GM18873 (cell line): ENCODE results near the gene IP6K1.
A peak's percentile ranks its signal among the peaks of the same experiment; 100 is the strongest.
"Not testable (repeated sequence)": the region's sequence is repeated elsewhere in the genome, so short reads cannot be mapped to it uniquely, and the experiment has no call there.

Experiments
- ATAC-seq: cut with Tn5 transposase; IDR thresholded peaks from one replicate; pipeline ENCODE4 v1.9.1; 2021; ENCODE audit warnings: mild to moderate bottlenecking, moderate library complexity, moderate number of reproducible peaks; ENCODE audit not compliant: unreplicated experiment, low FRiP score

The IP6K1 gene

DNA sequence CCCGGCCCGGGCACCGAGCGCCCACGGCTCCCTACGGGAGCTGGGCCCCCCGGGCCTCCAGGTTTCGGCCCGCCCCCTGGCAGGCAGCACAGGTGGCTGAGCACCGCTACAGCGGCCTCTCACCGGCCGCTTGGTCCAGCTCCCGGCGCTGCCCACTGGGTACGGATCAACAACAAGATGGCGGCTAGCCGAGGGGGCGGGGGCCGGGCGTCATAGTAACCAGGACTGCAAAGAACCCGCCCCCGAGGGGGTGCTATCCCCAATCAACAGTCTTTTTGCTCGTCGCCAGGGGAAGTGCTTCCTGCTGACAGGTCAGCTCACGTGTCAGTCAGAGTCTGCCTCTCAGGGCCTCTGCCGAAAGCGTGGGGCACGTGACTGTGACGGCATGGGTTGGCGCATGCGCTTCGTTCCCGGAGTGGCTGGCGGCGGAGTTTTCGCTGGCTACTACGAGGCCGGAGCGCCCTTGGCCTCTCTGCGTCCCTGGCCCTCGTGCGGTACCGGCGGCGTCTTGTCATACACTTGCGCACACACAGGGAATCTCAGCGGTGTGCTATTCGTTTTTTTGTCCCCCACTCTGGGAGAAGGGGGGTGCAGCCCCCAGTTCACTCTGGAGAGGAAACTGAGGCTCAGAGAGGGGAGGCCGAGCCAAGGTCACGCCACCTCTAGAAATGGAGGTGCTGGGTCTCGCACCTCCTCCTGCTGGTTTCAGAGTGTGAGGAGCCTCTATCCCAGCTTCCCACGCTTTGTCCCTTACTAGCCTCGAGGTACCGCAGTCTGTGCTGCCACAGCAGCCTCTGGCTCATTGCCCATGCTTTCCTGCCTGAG lies at the start of gene IP6K1:
IP6K1 (minus strand) TSS at position 186 of the 825 bp plus-strand sequence. CDS start 38,502 bp downstream, outside the sequence.
- peak; percentile 98 for ATAC-seq

DNA sequence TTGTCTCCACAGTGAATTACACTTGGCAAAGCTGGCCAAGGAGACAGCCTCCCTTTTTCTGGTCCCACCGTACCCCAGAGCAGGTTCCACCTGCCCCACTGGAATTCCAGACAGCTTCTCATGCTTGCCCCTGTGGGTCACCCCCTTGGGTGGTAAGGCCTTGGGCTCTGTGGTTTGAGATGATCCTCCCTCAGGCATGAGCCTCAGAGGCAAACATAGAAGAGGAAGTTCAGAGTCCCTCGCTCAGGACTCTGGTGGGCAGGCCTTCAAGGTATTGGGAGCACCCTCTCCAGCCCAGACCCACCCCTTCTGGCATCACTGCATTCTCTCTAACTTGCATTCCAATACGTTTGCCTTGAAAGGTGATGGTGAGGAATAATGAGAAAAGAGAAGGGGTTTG lies 45.0 kb upstream of the IP6K1 start:
- no peak for ATAC-seq

DNA sequence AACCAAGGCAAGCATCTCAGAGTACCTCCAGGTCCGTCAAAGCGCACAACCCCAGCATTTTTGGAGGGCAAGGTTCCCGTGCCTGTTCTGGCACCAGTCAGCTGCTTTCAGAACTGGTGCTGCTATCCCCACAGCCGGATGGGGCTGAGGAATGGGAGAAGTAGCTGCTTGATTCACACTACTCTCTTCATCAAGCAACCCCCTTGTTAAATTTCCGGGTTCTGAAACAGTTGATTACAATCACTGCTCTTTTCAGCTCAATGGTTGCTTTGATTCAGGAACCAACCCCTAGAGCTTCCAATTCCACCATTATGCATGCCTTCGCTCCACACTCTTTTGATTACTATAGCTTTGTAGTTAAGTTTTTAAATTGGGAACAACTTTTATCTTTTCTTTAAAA lies 39.7 kb upstream of the IP6K1 start:
- ATAC-seq: no peak

DNA sequence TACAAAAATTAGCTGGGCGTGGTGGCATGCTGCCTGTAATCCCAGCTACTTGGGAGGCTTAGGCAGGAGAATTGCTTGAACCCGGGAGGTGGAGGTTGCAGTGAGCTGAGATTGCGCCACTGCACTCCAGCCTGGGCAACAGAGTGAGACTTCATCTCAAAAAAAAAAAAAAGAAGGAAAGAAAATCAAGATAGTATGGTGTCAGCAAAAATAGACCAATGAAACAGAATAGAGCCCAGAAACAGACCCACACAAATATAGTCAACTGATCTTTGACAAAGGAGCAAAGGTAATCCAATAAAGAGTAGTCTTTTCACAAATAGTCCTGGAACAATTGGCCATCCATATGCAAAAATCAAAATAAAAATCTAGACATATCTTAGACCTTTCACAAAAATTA lies 36.8 kb upstream of the IP6K1 start:
- not testable (repeated sequence) for ATAC-seq

DNA sequence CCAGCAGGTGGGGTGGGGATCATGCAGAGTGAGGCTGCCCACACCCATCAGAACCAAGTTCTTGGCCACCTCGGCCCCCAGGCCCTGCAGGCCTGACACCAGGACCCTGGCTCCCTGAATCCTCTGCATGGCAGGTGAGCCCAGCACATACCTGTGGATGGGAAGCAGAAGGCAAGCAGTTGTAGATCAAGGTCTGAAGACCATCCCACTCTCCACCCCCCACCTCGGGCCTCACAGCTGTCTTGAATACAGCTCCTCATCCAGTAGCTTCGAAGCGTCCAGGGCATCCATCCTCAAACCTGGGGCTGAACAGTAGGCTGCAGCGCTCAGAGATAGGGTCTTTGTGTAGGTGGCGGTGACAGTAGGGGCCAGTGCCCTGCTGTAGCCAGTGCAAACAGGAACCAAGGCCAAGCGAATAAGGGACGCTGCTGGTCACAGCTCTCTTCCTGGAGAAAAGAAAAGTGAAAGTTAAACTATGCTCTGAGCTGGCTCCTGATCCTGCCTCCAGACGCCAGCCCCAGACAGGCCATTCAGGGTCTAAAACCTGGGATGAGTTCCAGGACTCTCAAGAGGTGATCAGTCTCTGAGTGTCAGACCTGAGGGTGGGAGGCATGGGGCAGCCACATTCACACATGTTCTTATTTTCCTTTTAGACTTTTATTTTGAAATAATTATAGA lies 27.3 kb upstream of the IP6K1 start, which contains the start of gene UBA7:
UBA7 (minus strand) TSS at position 457 of the 678 bp plus-strand sequence; CDS start at position 291, 166 bp downstream.
- ATAC-seq: no peak

DNA sequence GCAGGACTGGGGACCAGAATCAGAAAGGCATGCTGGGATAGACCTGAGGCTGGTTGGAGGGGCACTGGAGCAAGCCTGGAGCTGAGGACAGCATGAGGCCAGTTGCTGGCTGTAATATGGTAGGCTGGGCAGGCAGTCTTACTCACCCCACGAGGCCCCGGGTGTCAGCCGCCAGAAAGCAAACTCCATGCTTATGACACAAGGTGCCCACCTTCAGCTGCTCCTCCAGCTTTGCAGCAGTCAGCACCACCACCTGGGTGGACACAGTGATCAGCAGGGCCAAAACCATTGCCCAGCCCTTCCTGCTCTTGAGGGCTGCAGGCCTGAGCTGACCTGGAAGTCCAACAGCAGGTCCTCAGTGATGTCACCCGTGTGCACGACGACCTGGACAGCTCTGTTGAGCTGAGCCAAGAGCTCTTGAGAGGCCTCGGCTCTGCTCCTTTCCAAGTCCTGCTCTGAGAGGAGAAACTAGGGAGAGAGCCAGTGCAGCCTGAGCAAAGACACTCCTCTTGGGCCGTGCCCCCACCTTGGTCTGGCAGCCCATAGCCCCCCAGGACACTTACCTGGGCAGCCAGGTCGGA lies 26.7 kb upstream of the IP6K1 start:
- ATAC-seq: no peak

DNA sequence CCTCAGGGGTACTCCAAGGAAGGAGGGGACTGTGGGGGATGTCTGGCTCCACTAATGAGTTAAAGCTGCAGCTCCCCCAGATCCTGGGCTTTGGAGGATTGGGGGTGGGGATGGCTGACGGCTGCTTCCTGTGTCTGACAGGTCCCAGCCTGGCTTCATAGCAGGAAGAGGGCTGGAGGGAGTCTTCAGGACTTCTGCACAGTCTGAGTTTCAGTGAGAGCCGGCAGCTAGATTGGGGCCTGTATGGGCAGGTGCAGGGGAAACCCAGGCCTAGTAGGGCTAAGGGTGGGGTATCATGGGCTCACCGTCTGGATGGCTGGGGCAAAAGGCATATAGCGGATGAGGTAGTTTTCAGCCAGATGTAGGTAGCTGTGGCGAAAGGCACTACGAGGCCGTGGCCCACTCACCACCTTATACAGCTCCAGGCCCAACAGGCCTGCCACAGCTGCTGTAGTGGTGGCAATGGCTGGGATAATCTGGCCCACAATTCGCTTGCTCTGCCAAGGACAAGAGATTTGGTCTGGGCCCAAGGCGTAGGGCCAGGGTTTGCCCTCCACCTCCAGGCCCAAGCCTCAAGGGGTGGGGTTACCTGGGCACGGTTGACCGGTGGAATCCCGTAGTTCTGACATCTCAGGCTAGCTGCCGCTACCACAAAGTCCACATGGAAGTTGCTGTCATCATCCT lies 21.2 kb upstream of the IP6K1 start:
- ATAC-seq: no peak

DNA sequence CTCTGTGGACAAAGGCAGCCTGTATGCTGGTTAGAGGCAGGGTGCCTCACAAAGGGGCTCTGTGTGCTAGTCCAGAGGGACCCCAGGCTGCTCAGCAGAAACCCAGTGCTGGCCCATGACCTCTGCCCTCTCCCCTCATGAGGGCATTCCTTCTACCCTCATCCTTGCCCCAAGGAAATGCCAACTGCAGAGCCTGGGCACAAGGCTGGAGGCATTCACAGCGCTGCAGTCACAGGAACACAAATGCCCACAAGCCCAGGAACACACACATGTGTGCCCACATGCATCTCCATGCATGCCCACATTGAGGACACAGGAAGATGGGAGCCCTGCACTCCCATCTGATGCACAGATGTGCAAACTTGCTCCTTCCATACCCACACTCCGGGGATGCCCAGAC lies 20.5 kb upstream of the IP6K1 start:
- ATAC-seq: no peak

DNA sequence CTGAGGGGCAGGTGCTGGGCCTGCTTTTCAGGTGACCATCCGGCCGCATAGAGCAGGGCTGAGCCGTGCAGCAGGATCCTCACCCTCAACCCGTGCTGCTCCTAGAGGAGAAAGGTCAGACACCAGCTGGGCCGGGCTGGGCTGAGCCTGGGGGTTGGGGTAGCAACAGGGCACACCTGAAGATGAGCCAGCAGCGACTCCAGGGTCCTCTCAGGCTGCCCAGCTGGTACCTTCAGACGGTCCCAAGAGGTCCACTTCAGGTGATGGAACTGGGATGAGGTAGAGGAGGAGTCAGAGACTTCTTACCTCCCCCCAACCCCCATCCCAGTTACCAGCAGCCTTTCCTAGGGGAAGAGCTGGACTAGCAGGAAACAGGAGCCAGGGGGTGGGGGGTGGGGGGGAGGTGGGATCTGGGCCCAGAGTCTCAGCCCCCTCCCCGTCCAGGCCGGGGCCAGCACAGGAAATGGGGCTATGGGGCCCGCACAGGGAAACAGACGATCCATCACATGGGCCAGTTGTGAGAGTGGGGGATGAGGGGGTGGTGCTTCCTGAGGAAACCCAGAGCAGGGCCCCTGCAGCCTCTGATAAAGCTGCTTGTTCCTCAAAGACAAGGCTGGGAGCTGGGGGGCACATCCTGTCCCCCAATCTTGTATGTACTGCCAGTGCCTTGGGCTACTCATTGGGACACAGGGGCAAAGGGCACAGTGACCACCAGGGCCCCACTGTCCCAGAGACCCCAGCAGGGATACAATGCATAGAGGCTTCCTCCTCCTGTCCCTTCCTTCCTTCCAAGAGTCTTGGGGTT lies 19.8 kb upstream of the IP6K1 start:
- ATAC-seq: no peak

DNA sequence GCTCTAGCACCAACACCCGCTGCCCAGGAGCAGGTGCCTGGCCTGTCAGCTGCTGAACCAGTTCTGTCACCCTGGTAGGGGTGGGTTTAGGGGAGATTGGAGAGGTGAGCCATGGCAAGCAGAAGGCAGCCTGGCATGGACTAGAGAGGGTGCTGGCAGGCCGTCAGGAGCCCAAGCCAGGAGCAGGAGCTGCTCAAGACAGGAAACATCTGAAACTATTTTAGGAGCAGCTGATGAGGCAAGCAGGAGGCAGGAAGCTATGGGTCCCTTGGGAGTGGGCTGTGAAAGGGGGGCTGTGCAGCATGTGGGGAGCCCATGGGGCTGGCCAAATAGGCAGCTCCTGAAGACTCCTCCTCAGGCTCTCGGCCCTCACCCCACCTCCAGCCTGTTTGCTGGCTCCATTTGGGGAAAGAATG lies 19.0 kb upstream of the IP6K1 start:
- ATAC-seq: no peak

DNA sequence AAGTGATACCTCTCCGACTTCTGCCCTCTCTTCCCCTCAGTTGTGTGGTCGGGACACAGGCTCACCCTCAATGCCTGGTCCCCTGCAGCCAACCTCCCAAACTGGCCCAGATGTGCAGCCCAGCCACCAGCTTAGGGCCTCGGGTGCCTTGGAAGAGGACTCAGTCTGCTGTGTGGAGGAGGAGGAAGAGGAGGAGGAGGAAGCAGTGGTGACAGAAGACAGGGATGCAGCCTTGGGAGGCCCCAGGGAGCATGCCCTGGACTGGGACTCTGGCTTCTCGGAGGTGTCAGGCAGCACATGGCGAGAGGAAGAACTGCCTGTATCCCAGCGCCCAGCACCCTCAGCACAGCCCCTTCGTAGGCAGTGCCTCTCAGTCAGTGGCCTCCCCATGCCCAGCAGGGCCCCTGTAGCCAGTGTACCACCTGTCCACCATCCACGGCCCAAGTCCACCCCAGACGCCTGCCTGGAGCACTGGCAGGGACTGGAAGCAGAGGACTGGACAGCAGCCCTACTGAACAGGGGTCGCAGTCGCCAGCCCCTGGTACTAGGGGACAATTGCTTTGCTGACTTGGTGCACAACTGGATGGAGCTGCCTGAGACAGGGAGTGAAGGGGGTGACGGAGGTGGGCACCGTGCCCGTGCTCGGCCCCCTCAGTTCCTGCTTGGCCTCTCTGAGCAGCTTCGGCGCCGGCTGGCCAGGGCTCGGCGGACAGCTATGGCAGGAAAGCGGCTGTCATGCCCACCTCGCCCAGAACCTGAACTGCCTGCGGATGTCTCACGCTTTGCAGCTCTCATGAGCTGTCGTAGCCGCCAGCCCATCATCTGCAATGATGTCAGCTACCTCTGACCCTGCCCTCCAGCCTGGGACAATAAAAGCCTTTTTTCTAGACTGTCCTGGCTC lies 18.0 kb upstream of the IP6K1 start:
- ATAC-seq: no peak

DNA sequence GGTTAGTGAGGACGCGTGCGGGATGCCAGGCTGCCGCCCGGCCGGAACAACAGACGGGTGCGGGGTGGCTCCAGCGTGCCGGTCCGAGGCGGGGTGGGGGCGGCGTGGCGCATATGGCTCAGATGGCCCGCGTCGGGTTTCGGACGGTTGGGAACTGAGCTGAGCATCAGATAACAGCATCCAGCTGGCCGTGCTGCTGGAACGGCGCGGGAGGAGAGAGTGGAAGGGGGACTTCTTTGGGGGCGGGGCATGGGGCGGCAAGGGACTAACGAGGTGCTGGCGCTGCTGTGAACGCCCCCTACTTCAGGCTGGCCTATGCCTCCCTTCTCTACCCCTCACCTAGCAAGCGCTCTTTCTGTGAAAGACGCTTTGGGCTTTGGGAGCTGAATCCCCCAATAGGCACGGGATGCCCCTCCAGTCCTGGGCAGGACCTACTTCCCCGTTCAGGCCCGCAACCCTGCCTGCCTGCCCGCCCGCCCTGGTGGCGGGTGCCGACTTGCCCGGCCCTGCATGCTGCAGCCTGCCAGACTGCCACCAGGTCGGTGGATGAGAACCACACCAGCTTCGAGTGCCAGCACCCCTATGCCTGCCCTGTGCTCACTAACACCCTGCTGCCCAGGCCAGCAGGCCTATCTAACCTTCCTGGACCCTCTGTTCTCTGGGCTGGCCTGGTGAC lies 17.3 kb upstream of the IP6K1 start:
- ATAC-seq: peak; percentile 18

DNA sequence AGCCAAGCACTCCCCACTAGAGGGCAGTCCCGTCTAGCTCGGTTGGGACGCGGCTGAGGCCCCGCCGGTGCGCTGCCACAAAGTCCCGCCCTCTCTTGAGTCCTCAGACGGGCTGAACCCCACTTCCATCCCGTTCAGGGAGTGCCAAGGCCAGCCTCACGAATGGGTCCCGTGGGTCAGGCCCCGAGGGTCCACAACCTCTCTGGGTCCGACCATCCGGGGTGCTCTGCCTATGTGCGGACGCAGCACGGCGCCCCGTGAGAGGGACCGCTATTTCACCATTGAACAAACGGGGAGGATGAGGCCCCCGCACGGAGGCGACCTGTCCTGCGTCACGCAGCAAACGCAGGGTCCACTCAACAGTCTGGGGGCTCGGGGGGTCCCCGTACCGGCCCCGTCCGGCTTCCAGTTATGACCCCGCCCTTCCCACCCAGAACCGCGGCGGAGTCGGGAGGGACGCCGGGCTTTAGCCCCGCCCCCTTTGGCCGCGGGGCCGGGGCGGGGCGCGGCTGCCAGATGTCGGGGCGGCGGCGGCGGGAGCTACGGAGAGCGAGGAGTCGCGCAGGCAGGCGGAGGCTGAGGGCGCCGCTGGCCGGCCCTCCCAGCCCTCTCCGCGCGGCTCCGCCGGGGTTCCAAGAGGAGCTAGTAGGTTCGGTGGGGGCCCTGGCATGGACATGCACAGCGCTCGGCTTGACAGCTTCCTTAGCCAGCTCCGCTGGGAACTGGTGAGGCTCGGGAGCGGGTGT lies 16.6 kb upstream of the IP6K1 start, which contains the start of gene INKA1:
INKA1 (plus strand) TSS at position 543 of the 746 bp plus-strand sequence; CDS start at position 675, 132 bp downstream.
- ATAC-seq: peak; percentile 40

DNA sequence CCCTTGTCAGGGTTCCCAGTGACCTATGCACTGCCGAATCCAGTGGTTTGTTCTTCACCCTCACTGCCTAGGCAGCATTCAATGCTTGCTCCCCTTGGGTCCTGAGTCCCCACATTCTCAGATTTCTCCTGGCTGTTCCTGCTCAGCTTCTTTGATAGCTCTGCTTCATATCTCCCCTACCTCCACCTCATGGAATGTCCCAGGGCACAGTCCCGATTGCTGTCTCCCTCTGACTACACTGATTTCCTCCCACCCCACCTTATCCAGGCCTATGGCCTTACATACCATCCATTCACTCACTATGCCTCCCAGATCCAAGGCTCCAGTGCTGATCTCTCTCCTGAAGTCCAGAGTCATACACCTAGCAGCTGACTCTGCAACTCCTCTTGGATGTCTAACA lies 14.8 kb upstream of the IP6K1 start:
- no peak for ATAC-seq

DNA sequence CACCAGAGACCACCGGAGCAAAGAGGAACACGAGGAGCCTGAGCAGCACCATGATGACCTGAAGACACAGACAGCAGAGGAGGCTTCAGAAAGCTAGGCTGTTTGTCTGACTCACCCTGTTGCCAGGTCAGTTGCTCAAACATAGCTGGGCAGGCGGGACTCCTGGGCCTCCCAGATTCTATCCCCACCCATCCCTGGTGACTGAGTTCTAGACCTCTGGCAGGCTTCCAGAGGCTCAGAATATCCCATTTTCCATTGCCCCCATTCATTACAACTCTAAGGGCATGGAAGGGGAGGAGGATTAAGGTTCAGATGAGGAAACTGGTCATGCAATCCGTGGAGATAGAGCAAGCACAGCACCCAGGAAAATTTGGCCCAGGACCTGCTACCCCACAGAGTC lies 13.4 kb upstream of the IP6K1 start, which contains the start of gene CDHR4:
CDHR4 (minus strand) TSS at position 113 of the 400 bp plus-strand sequence; CDS start at position 52, 61 bp downstream.
- no peak for ATAC-seq

DNA sequence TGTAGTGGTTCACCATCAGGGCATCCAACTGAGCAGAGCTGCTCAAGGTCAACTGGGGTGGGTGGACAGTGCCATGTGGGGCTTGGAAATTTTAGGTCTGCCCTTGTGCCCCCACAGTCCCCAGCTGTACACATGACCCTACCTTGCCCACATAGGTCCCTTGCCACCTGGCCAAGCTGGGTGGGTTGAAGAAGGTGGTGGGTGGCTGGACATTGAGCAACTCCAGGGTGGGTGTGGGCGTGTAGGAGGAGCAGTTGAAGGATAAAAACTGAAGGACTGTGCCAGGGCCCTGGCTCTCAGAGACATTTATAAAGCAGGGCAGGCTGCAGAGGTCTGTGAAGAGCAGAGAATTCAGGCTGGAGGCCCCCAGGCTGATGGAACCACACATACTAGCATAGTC lies 12.8 kb upstream of the IP6K1 start:
- no peak for ATAC-seq
